K562 (cell line): Measurements from ENCODE around the gene HDHD5. TPM values are rescaled to one million over a fixed set of nuclear protein-coding genes. Genes with fewer than 3 reads are reported as not detected.

Source experiments
- ATF4 ChIP-seq: fragments of 450-650 bp; formaldehyde crosslinking; IDR thresholded peaks from 2 replicates; pipeline ENCODE4 v1.4.0; 2022; ENCODE audit warnings: mild to moderate bottlenecking, moderate library complexity
- BCOR ChIP-seq: fragments of 450-650 bp; IDR thresholded peaks from 2 replicates; pipeline ENCODE4 v1.6.1; 2016
- BHLHE40 ChIP-seq: IDR thresholded peaks from 2 replicates; pipeline ENCODE4 v1.6.1; 2011; ENCODE audit warnings: low read length, improper control_type of control experiment
- CTBP1 ChIP-seq: fragments of 450-650 bp; IDR thresholded peaks from 2 replicates; pipeline ENCODE4 v1.6.1; 2016; ENCODE audit warnings: borderline replicate concordance
- FOXP1 ChIP-seq: sonication (generic); formaldehyde crosslinking; IDR thresholded peaks from 2 replicates; pipeline ENCODE4 v1.8.0; 2022; ENCODE audit warnings: mild to moderate bottlenecking, missing genetic modification reagents
- HCFC1 ChIP-seq: IDR thresholded peaks from 2 replicates; pipeline ENCODE4 v1.6.1; 2012; ENCODE audit warnings: low read depth, low read length, improper control_type of control experiment
- KDM2B ChIP-seq: fragments of 250-450 bp; sonication (Bioruptor Pico); IDR thresholded peaks from 2 replicates; pipeline ENCODE4 v1.8.0; 2021; ENCODE audit warnings: mild to moderate bottlenecking, moderate library complexity
- MYC ChIP-seq, 2 experiments: fragments of 250-450 bp in 1 of 2; sonication (Bioruptor Pico) in 1 of 2; IDR thresholded peaks; 2 replicates each; pipeline versions ENCODE4 v1.5.1 to v1.6.1; 2012 to 2021; ENCODE audit warnings: low read depth in 2 of 2, borderline replicate concordance in 1 of 2, improper control_type of control experiment in 1 of 2, low read length in 1 of 2, mild to moderate bottlenecking in 1 of 2, moderate library complexity in 1 of 2
- NCOA6 ChIP-seq: fragments of 450-650 bp; IDR thresholded peaks from 2 replicates; pipeline ENCODE4 v1.6.1; 2017; ENCODE audit warnings: mild to moderate bottlenecking
- NFIC ChIP-seq: fragments of 450-650 bp; IDR thresholded peaks from 2 replicates; pipeline ENCODE4 v1.6.1; 2017; ENCODE audit warnings: mild to moderate bottlenecking, inconsistent platforms
- PHF21A ChIP-seq: fragments of 450-650 bp; IDR thresholded peaks from 2 replicates; pipeline ENCODE4 v1.6.1; 2017; ENCODE audit warnings: low read depth, borderline replicate concordance
- POLR2A ChIP-seq: fragments of 450-650 bp; conservative IDR thresholded peaks from 2 replicates; pipeline ENCODE4 v1.6.1; 2016
- PRDM10 ChIP-seq: fragments of 450-650 bp; IDR thresholded peaks from 2 replicates; pipeline ENCODE4 v1.6.1; 2018; ENCODE audit not compliant: partially characterized antibody
- TEAD1 ChIP-seq, 2 experiments: fragments of 450-650 bp in 1 of 2; sonication (generic) in 1 of 2; formaldehyde crosslinking; IDR thresholded peaks; 2 replicates each; pipeline versions ENCODE4 v1.4.0 to v1.8.0; 2020 to 2022; ENCODE audit warnings: mild to moderate bottlenecking in 2 of 2, missing genetic modification reagents in 1 of 2
- ZNF143 ChIP-seq: sonication (generic); formaldehyde crosslinking; IDR thresholded peaks from 2 replicates; pipeline ENCODE4 v1.9.0; 2022; ENCODE audit warnings: mild to moderate bottlenecking, missing genetic modification reagents
- polyA plus RNA-seq, 8 experiments: library from polyadenylated mRNA; depleted of rRNA in 4 of 8; stranded (reverse) in 5 of 8; unstranded in 3 of 8; fragments of >200 nt; fragmentation: Nextera tagmentation in 2 of 8; fragmentation: Illumina TruSeq in 1 of 8; extraction: Ambion mirVana in 2 of 8; extraction: Trizol in 1 of 8; gene quantifications; 2 replicates each; pipeline versions ENCODE4 v1.2.1 to v1.2.3, GENCODE V29; 2011 to 2014; ENCODE audit warnings: inconsistent platforms in 1 of 8, missing spikeins in 1 of 8
- total RNA-seq, 7 experiments: library from RNA; depleted of rRNA in 6 of 7; stranded (reverse); fragments of >200 nt in 6 of 7; fragmentation: Illumina TruSeq in 2 of 7; extraction: Trizol in 2 of 7; gene quantifications; 2 replicates each; pipeline versions ENCODE4 v1.2.1 to v1.2.3, GENCODE V29; 2011 to 2021; ENCODE audit warnings: low replicate concordance in 1 of 7
- TF ChIP-seq, protein P1 (sequence below): sonication (generic); formaldehyde crosslinking; IDR thresholded peaks from 2 replicates; pipeline ENCODE4 v1.8.1; 2023; ENCODE audit warnings: mild to moderate bottlenecking, missing genetic modification reagents
- TF ChIP-seq, protein P2 (sequence below), 3 experiments: fragments of 200-800 bp in 1 of 3; fragments of 250-450 bp in 1 of 3; fragments of 450-650 bp in 1 of 3; sonication (Bioruptor Pico) in 1 of 3; sonication (Bioruptor generic) in 1 of 3; formaldehyde crosslinking in 1 of 3; IDR thresholded peaks; 2 replicates each; pipeline versions ENCODE4 v1.6.1 to v1.8.0; 2016 to 2022; ENCODE audit warnings: mild to moderate bottlenecking in 2 of 3, missing genetic modification characterization in 2 of 3, missing compliant biosample characterization in 1 of 3, moderate library complexity in 1 of 3

HDHD5 gene
- total and polyA plus RNA-seq, 9 of the 15 experiments (the other 6 are each of a cell fraction or from before 2014, with no cell fraction given): 1.6 to 36.6 (median 24.2) TPM

- TF ChIP-seq CTBP1 (peak; percentile 92), ATF4 (no peak), MYC (IDR thresholded peaks at IDR 0.05; ENCODE audit: low read depth, low read length) (peak; percentile 91), MYC (CRISPR knock-in tag; IDR thresholded peaks at IDR 0.05; ENCODE audit: borderline replicate concordance, low read depth) (no peak), PRDM10 (peak; percentile 41), FOXP1 (CRISPR knock-in tag) (peak; percentile 87; the same call in 1 of the 2 replicates), BCOR (peak; percentile 50; the same call in 1 of the 2 replicates), POLR2A (peak; percentile 54; the same call in 1 of the 2 replicates), KDM2B (peak; percentile 53; the same call in 1 of the 2 replicates), HCFC1 (peak; percentile 89), NCOA6 (peak; percentile 63; the same call in 1 of the 2 replicates), BHLHE40 (peak; percentile 97), NFIC (peak; percentile 7), ZNF143 (CRISPR knock-in tag) (peak; percentile 84), PHF21A (peak; percentile 89), TEAD1 (CRISPR knock-in tag; IDR thresholded peaks at IDR 0.05) (peak; percentile 10 to 75; a peak in 1 of 4 replicates)
- TF ChIP-seq, protein P1, sequence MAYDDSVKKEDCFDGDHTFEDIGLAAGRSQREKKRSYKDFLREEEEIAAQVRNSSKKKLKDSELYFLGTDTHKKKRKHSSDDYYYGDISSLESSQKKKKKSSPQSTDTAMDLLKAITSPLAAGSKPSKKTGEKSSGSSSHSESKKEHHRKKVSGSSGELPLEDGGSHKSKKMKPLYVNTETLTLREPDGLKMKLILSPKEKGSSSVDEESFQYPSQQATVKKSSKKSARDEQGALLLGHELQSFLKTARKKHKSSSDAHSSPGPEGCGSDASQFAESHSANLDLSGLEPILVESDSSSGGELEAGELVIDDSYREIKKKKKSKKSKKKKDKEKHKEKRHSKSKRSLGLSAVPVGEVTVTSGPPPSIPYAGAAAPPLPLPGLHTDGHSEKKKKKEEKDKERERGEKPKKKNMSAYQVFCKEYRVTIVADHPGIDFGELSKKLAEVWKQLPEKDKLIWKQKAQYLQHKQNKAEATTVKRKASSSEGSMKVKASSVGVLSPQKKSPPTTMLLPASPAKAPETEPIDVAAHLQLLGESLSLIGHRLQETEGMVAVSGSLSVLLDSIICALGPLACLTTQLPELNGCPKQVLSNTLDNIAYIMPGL (CRISPR knock-in tag): peak; percentile 79
- TF ChIP-seq, protein P2, sequence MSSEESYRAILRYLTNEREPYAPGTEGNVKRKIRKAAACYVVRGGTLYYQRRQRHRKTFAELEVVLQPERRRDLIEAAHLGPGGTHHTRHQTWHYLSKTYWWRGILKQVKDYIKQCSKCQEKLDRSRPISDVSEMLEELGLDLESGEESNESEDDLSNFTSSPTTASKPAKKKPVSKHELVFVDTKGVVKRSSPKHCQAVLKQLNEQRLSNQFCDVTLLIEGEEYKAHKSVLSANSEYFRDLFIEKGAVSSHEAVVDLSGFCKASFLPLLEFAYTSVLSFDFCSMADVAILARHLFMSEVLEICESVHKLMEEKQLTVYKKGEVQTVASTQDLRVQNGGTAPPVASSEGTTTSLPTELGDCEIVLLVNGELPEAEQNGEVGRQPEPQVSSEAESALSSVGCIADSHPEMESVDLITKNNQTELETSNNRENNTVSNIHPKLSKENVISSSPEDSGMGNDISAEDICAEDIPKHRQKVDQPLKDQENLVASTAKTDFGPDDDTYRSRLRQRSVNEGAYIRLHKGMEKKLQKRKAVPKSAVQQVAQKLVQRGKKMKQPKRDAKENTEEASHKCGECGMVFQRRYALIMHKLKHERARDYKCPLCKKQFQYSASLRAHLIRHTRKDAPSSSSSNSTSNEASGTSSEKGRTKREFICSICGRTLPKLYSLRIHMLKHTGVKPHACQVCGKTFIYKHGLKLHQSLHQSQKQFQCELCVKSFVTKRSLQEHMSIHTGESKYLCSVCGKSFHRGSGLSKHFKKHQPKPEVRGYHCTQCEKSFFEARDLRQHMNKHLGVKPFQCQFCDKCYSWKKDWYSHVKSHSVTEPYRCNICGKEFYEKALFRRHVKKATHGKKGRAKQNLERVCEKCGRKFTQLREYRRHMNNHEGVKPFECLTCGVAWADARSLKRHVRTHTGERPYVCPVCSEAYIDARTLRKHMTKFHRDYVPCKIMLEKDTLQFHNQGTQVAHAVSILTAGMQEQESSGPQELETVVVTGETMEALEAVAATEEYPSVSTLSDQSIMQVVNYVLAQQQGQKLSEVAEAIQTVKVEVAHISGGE (CRISPR knock-in tag; IDR thresholded peaks at IDR 0.05): no peak
Observed at GRCh38 chr22:17158568-17159503, at the start of gene HDHD5 (continued).
